ENCODE measurements around the gene EIF2D. TPM values are rescaled to one million over a fixed set of nuclear protein-coding genes. Genes with fewer than 3 reads are reported as not detected.

EIF2D gene
- total RNA-seq, 2 donors from 2014 or later = 40.5 to 41.1 TPM

- Histone ChIP-seq H3K4me3 (no peak overlapping the region), H3K27me3 (replicated peaks; ENCODE audit: insufficient read depth) (no peaks in the 10 kb centered on the region), H3K4me1 (ENCODE audit: control insufficient read depth in 1 of 2, low read depth in 2 of 2) (peaks cover 5 to 11% of the 10 kb centered on the region in 2 donors), H3K36me3 (peaks cover 18% of the 10 kb centered on the region), H3K27ac (no peak overlapping the region), H3K9me3 (no peaks in the 10 kb centered on the region)
- ATAC-seq (ENCODE audit: insufficient number of reproducible peaks, low FRiP score, low read depth) = no peak
- DNase-seq (ENCODE audit: low spot score) = no peak
- no peak for TF ChIP-seq CTCF (IDR thresholded peaks at IDR 0.05)
Measured at GRCh38 chr1:206609229-206609991, 2.9 kb downstream of the EIF2D start.

DNA sequence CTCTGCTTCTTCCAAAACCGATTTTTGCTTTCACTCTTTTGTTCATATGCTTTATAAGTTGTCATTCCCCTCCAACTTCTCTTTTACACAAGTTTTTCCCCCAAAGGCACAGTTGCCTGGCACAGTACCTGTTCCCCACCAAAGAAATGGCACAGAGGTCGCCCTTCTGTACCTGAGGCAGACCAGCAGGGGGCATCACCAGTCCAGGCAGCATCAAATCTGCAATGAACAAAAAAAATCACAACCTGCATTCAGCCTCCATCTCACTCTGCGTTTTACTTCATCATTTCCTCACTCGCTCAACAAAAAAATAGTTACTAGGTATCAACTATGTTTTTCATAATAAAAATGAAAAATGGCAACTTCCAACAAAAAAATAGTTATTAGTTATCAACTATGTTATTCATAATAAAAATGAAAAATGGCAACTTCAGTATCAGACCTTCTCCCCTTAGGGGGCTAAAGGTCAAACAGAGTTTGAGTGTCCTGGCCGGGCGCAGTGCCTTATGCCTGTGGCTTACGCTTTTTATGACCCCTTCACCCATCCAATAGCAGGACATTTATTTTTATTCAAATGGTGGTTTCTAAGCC is 4.1 kb downstream of the EIF2D start:
- H3K27me3 ChIP-seq (replicated peaks; ENCODE audit: insufficient read depth) = no peaks in the 10 kb centered on the region
- TF ChIP-seq CTCF (IDR thresholded peaks at IDR 0.05) = peak; percentile 59
- peaks cover 5 to 11% of the 10 kb centered on the region in 2 donors for H3K4me1 ChIP-seq (ENCODE audit: control insufficient read depth in 1 of 2, low read depth in 2 of 2)
- ATAC-seq (ENCODE audit: insufficient number of reproducible peaks, low FRiP score, low read depth) (no peak), DNase-seq (ENCODE audit: low spot score) (no peak)
- no peak overlapping the region for H3K4me3 ChIP-seq
- no peak overlapping the region for H3K27ac ChIP-seq
- peaks cover 24% of the 10 kb centered on the region for H3K36me3 ChIP-seq
- no peaks in the 10 kb centered on the region for H3K9me3 ChIP-seq

DNA sequence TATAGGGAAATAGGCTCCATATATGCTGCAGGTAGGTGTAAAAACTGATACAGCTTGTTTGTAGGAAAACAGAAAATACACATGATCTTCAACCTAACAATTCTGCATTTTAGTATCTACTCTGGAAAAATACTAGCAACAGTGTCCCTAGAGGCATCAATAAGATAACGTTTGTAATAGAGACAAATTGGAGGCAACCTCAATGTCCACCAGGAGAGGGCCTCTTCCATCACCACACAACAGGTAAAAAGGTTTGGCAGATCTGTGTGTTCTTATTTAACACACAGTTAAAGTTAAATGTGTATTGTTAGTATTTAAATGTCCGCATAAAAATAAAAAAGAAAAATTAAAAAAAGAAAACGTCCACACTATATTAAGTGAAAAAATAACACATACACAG is 5.4 kb downstream of the EIF2D start:
- Histone ChIP-seq H3K36me3 (peaks cover 37% of the 10 kb centered on the region), H3K4me1 (ENCODE audit: control insufficient read depth in 1 of 2, low read depth in 2 of 2) (peaks cover 4 to 11% of the 10 kb centered on the region in 2 donors), H3K4me3 (no peak overlapping the region), H3K27ac (no peak overlapping the region), H3K27me3 (replicated peaks; ENCODE audit: insufficient read depth) (no peaks in the 10 kb centered on the region), H3K9me3 (no peaks in the 10 kb centered on the region)
- DNase-seq (ENCODE audit: low spot score) (no peak), ATAC-seq (ENCODE audit: insufficient number of reproducible peaks, low FRiP score, low read depth) (no peak)
- TF ChIP-seq CTCF (IDR thresholded peaks at IDR 0.05) = no peak

DNA sequence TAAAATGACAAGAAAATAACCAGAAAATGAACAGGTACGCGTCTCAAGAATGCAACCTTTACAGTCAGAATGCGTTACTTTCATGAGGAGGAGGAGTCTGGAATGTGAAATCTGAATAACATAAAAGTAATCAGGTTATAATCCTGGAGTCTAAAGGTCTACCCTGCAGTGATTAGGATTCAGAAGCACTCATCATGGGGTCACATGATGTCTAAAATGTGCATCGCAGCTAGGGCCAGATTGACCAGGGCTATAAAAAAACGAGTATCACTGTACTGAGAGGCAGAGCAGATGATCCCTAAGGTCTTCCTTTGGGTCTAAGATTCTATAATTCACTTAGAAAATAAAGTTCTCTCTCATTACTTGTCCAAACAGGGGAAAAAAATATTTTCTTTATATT is 7.4 kb downstream of the EIF2D start:
- Histone ChIP-seq H3K4me3 (no peak overlapping the region), H3K4me1 (ENCODE audit: control insufficient read depth in 1 of 2, low read depth in 2 of 2) (no peaks in the 10 kb centered on the region), H3K27ac (no peak overlapping the region), H3K36me3 (peaks cover 50% of the 10 kb centered on the region), H3K9me3 (no peaks in the 10 kb centered on the region), H3K27me3 (replicated peaks; ENCODE audit: insufficient read depth) (no peaks in the 10 kb centered on the region)
- no peak for ATAC-seq (ENCODE audit: insufficient number of reproducible peaks, low FRiP score, low read depth)
- DNase-seq (ENCODE audit: low spot score) = no peak
- TF ChIP-seq CTCF (IDR thresholded peaks at IDR 0.05) = no peak

DNA sequence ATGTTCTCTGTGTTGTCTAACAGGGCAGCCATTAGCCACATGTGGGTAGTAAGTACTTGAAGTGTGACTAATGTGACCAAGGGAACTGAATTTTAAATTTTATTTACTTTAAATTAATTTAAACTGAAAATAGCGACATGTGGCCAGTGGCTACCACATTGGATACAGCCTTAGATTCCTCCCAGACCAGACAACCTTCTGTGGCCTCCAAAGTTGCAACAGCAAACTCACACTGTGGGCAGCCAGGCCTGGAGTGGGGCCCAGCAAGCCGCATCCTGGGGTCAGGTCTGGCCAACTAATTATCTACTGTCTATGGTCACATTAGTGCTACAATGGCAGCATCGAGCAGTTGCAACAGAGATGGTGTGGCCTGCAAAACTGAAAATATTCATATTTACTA is 11.7 kb downstream of the EIF2D start:
- TF ChIP-seq CTCF (IDR thresholded peaks at IDR 0.05) = no peak
- Histone ChIP-seq H3K4me1 (ENCODE audit: control insufficient read depth in 1 of 2, low read depth in 2 of 2) (no peaks in the 10 kb centered on the region), H3K27ac (no peak overlapping the region), H3K9me3 (no peaks in the 10 kb centered on the region), H3K4me3 (no peak overlapping the region), H3K36me3 (peaks cover 70% of the 10 kb centered on the region), H3K27me3 (replicated peaks; ENCODE audit: insufficient read depth) (no peaks in the 10 kb centered on the region)
- ATAC-seq (ENCODE audit: insufficient number of reproducible peaks, low FRiP score, low read depth) = no peak
- no peak for DNase-seq (ENCODE audit: low spot score)

Measured in thoracic aorta (tissue), 2 donors.